Fibroblast of upper back skin (primary cell): ENCODE data around the gene U2AF2.

Experiments
- DNase-seq: peaks from one replicate; pipeline ENCODE4 v3.0.0-alpha.2; 2013

U2AF2 gene

DNA sequence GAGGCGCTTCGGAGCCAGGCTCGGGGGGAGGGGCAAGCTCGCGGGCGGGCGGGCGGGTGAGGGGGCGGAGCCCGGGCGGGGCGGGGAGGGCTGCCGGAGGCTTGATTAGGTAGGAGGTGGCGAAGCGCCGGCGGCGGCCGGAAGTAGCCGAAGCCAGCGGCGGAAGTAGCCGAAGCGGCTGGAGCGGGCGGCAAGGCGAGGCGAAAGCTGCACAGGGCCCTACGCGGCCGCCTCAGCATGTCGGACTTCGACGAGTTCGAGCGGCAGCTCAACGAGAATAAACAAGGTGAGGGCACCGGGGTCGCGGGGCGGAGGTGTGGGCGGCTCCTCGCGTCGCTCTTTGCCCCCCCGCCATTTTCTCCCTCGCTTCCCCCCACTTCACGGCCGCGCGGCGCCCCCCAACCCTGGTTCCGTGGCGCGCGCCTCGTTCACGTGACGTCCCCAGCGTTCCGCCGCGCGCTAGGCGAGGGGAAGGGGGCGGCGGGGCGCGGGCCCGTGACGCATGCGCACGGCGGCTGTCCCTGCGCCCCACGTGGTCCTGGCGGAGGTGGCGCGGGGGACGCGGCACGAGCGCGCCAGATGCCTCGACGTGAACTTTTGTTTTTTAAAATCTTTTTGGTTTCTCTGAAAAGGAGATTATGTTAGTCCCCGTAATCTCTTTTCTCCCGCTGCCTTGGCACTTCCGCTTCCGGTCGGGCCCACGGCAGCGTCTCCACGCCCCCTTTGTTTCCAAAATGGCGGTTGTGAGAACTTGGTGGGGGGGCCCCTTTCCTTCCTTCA lies at the start of gene U2AF2:
Gene U2AF2, plus strand, starts transcription at position 168 of the 780 bp plus-strand sequence. Its CDS starts 70 bp downstream, at position 238.
- DNase-seq: peak; percentile 91

DNA sequence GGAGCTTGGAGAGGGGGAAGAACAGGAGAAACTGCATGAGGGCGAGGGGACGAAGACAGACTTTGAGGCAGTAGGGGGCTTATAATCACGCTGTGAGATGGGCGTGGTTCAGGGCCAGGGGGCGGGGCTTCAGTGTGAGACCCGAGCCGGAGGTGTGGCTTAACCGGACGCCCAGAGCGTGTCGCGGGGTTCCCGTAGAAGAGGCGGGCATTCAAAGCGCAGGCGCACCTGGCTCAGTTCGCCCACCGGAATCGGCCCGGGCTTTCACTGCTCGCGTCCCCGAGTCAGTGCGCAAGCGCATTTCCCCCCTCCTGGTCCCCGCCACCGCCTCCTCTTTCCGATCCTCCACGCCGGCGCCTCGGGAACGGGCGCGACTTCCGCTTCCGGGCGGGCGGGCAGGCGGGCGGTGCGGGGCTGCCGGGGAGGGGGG lies 49.6 kb upstream of the U2AF2 start:
- peak; percentile 98 for DNase-seq

DNA sequence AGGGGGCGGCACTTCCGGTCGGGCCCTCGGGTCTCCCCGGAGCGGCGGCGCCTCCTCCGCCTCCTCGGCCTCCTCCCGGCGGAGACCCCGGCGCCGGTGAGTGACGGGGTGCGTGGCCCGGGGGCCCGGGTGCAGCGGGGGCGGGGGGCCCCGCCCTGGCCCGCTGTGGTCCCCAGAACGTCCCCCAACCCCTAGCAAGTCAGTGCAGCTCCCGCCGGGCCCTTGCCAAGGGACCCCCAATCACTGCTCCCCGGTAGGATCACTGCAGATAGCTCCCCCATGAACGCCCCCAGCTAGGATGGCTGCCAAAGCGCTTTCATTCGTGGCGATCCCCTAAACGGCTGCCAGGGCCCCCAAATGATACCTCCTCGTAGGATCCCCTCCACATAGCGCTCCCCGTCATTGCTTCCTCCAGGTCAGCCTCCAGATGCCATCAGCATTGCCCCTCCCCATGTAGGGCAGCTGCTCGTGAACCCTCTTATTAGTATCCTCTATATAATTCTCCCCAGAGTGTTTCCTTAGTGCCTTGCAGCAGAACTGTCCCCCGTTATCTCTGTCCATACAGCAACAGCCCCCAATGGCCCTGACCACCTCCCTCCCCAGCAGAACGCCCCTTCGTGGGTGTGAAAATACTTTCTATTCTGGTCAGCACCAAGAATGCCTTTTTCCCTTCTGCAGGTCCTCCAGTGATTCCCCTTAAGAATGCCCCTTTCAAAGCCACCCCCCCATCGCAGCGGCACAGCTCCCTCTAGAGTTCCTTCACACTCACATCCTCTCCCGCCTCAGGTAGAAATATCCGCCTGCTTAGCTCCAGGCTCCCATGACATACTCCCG lies 49.0 kb upstream of the U2AF2 start, which contains the start of gene ZNF865:
Gene ZNF865, plus strand, starts transcription at position 11 of the 834 bp plus-strand sequence. CDS start 7,972 bp downstream, outside the sequence.
- peak; percentile 85 for DNase-seq

DNA sequence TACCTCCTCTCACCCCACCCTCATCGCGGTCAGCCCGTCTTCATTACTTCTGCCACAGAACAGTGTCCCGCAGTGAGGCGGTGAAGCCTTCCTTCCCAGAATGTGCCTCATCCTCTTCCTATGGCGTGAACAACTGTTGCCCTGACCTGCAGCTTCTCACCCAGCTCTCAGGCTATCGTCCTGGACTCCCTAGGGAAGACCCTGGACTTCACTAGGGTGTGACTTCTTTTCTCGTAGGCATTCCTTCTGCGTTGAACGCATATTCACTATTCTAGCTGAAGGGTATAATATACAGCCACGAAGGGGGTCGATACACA lies 48.4 kb upstream of the U2AF2 start:
- DNase-seq: no peak

DNA sequence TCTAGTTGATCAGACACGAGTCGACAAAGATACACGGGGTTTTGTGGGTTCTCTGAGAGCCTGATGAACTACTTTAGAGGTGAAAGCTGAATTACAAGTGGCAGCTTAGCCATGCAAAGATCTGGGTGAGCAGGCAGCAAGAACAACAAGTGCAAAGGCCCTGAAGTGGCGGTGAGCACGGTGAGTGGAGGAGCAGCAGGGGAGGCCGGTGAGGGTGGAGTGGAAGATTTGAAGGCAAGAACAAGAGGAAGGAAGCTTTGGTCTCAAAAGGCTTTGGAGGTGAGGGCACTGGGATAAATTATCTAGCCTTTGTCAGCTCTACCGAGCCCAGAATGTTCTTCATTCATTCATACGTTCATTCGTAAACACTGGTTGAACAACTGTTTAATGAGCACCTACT lies 48.0 kb upstream of the U2AF2 start:
- DNase-seq: no peak

DNA sequence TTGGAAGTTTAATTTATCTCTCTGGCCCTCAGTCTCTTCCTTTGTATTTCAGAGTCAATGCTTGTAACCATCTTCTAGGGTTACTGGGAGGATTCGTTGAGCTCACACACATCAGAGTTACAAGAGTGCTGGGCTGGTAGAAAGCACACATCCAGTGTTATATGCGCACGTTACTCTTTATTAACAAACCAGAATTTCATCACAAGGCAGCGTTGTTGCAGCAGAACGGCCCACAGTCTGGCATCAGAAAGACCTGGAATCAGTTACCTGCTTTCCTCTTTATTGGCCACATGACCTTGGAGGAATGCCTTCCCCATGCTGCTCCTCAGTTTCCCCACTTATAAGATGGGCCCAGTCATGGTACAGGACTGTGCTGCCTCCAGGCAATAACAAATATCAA lies 45.5 kb upstream of the U2AF2 start:
- DNase-seq: no peak

DNA sequence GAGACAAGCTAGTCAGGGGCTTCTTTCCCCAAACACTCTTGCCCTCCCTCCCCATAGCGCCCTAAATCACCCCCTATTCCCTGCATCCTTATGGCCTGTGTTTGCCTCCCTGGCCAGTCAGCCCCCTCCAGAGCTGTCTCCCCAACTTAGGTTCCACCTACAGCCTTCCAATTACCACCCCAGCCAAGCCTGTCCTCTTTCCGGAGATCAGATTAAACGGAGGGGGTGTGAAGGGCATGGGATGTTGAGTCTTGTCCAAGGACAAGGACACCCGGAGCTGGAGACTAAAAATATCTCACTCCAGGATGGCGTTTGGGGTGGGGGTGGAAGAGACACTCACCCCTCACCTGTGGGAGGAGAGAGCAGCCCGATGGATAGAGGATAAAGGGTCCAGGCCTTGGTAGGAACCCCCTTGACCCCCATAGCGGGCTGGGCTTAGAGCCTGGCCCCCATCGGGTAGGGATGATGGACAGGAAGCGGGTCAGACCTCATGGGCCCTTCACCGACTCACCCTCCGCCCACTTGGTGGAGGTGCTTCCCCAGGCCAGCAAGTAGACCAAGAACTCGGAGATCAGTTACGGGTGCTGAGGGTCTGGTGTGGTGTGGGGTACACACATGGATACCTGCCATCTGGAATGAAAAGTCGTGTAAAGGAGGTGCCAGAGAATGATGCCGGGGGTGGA lies 43.4 kb upstream of the U2AF2 start:
- DNase-seq: no peak

DNA sequence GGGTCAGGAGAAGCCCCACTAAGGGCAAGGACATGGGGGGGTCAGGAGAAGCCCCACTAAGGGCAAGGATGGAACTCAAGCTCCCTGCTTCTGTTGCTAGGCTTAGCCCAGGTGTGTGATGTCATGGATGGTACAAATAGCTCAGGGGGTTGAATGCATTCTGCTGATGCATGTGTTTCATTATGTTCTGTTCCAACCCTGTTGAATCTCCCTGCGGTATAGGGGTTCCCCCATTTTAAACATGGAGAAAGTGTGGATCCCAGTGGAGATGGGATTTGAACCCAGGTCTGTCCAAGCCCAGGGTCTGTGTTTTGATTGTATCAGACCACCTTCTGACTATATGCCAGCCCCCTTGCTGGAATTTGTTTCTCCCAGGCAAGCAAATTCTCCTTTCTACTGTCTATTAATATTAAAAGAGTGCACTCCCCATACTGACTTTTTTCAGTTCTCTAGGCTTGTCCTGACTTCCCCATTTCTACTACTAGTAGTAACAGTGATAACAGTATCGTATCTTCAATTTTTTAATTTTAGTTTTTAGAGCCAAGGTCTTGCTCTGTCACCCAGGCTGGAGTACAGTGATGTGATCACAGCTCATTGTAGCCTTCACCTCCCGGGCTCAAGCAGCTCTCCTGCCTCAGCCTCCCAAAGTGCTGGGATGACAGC lies 42.7 kb upstream of the U2AF2 start:
- DNase-seq: no peak

DNA sequence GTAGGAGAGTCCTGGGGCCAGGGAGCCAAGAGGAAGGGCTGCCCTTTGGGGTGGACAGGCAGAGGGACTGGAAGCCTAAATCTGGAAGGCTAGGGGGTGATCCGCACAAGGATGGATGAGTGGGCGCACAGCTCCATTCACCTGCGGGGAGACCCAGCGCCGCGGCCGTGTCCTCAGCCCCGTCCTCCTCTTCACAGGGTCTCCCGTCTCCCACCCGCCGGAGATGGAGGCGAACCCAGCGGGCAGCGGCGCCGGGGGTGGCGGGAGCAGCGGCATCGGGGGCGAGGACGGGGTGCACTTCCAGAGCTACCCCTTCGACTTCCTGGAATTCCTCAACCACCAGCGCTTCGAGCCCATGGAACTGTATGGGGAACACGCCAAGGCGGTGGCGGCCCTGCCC lies 41.4 kb upstream of the U2AF2 start:
- no peak for DNase-seq

DNA sequence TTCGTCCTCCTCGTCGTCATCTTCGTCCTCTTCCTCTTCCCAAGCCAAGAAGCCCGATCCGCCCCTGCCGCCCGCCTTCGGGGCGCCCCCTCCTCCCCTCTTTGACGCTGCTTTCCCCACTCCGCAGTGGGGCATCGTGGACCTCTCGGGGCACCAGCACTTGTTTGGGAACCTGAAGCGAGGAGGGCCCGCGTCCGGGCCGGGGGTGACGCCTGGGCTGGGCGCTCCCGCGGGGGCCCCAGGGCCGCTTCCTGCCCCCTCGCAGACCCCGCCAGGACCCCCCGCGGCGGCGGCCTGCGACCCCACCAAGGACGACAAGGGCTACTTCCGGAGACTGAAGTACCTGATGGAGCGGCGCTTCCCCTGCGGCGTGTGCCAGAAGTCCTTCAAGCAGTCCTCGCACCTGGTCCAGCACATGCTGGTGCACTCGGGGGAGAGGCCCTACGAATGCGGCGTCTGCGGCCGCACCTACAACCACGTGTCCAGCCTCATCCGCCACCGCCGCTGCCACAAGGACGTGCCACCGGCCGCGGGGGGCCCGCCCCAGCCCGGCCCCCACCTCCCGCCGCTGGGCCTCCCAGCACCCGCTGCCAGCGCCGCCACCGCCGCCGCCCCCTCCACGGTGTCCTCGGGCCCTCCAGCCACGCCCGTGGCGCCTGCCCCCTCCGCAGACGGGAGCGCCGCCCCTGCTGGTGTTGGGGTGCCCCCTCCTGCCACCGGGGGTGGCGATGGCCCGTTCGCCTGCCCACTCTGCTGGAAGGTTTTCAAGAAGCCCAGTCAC lies 40.7 kb upstream of the U2AF2 start:
- no peak for DNase-seq

DNA sequence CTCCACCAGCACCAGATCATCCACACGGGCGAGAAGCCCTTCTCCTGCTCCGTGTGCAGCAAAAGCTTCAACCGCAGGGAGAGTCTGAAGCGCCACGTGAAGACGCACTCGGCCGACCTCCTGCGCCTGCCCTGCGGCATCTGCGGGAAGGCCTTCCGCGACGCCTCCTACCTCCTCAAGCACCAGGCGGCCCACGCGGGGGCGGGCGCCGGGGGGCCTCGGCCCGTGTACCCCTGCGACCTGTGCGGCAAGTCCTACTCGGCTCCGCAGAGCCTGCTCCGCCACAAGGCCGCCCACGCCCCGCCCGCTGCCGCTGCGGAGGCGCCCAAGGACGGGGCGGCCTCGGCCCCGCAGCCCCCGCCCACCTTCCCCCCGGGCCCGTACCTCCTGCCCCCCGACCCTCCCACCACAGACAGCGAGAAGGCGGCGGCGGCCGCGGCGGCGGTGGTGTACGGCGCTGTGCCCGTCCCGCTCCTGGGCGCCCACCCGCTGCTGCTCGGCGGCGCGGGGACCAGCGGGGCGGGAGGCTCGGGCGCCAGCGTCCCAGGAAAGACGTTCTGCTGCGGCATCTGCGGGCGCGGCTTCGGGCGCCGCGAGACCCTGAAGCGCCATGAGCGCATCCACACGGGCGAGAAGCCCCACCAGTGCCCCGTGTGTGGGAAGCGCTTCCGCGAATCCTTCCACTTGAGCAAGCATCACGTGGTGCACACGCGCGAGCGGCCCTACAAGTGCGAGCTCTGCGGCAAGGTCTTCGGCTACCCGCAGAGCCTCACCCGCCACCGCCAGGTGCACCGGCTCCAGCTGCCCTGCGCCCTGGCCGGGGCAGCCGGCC lies 39.9 kb upstream of the U2AF2 start:
- no peak for DNase-seq

DNA sequence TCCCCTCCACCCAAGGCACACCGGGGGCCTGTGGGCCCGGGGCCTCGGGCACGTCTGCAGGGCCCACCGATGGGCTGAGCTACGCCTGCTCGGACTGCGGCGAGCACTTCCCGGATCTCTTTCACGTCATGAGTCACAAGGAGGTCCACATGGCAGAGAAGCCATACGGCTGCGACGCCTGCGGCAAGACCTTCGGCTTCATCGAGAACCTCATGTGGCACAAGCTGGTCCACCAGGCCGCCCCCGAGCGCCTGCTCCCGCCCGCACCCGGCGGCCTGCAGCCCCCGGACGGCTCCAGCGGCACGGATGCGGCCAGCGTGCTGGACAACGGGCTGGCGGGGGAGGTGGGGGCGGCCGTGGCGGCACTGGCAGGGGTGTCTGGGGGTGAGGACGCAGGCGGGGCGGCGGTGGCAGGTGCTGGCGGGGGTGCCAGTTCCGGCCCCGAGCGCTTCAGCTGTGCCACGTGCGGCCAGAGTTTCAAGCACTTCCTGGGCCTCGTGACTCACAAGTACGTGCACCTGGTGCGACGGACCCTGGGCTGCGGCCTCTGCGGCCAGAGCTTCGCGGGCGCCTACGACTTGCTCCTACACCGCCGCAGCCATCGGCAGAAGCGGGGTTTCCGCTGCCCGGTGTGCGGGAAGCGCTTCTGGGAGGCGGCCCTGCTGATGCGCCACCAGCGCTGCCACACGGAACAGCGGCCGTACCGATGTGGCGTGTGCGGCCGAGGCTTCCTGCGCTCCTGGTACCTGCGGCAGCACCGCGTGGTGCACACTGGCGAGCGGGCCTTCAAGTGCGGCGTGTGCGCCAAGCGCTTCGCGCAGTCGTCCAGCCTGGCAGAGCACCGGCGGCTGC lies 39.1 kb upstream of the U2AF2 start:
- no peak for DNase-seq

DNA sequence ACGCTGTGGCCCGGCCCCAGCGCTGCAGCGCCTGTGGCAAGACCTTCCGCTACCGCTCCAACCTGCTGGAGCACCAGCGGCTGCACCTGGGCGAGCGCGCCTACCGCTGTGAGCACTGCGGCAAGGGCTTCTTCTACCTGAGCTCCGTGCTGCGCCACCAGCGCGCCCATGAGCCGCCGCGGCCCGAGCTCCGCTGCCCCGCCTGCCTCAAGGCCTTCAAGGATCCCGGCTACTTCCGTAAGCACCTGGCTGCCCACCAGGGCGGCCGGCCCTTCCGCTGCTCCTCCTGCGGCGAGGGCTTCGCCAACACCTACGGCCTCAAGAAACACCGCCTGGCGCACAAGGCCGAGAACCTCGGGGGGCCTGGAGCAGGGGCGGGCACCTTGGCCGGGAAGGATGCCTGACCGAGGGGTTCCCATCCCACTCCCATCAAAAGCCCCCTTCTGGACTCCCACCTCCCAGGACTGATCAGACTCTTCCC lies 38.4 kb upstream of the U2AF2 start:
- DNase-seq: no peak

DNA sequence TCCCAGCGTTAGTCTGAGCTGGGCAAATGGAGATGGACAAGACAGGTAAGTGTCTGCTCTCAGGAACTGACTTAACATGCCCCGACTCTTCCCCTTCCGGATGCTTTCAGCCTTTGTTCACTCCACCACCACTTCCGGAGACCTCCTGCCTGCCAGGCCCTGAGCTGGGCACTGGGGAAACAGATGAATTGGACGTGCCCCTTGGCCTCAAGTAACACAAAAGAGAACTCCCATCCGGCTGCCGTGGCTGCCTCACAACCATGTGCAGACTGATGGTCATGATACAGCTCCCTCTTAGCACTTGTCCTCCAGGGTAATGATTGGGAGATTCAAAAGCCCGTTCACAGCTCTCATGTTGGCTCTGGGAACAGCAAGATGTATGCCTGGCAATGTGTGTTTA lies 37.4 kb upstream of the U2AF2 start:
- no peak for DNase-seq

DNA sequence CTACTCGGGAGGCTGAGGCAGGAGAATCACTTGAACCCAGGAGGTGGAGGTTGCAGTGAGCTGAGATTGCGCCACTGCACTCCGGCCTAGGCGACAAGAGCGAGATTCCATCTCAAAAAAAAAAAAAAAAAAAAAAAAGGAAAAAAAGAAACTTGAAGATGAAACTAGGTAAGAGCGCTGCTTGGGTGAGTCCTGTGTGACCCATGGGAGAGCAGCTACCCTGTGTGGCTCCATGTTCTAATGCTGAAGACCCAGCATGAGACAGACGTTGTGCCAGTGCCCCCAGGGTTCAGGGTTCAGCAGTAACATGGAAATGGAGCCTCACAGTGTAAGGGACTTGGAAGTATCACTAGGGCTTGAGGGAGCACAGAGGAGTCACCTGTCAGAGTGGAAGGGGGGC lies 36.4 kb upstream of the U2AF2 start:
- DNase-seq: no peak

DNA sequence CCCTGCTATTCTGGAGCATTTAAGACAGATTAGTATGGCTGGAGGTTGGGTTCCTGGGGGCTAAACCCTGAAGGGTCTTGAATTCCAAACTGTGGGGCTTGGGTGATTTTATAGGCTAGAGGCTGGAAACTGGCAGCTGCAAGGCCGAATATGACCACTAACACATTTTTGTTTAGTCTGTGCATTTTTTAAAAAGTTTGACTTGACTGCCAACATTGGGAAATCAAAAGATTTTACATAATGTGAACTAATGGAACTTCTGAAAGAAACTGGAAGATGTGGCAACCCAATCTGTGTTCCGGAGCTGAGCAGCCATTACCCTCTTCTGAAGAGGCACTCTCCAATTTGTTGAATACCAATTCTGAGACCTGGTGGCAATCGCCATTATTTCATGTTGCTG lies 35.5 kb upstream of the U2AF2 start:
- peak; percentile 21 for DNase-seq

DNA sequence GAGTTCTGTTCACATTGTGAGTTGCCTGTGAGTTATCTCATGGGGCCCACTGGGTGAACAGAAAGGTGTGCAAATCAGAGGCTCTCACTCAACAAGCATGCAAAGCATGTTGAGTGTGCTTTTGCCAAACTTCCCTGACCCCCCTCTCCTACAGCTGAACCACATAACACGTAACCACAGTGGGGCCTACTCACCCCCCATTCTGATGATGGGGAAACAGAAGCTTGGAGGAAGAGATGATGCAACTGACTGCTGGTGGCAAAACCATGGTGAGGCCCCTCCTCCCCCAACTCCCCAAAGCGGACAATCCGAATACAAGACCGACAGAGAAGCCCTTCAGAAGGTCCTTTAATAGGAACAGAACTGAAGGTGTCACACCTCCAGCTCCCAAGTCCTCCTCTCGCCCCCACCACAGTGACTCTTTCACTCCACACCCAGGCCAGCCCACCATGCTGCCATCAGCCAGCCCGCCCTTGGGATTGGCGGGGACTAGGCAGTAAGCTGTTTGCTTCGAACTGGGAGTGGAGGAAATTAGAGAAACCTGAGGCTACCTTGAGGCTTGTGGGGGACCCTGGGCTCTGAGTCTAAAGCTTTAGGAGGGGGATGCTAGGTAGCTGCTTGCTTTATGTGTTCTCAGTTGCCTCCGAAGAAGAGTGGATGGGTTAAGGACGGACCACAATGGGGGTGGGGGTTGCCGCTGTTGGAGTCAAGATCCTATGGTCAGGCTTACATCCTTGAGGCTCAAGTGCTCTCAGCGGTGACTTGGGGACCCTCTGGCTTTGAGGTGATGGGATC lies 34.2 kb upstream of the U2AF2 start:
- peak; percentile 88 for DNase-seq

DNA sequence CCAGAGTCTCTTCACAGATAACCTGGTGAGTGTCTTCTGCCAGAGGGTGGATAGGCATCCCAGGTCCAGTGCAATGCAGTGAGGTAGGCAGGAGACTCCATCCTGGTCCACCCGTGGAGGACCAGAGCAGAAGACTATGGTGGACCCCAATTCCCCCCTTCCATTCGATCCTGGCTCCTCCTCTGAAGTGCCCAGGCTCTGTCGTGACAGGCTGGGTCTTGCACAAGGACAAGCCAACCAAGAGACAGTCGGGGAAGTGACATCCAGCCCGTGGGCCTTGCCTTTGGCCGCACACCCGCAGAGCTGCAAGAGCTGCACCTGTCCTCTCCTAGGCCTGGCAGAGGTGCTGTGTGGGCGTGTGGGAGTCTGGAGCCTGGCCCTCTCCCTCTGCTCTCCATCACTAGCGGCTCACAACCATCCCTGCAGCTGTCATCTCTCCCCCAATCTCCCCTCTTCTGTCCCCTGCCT lies 33.6 kb upstream of the U2AF2 start:
- no peak for DNase-seq

DNA sequence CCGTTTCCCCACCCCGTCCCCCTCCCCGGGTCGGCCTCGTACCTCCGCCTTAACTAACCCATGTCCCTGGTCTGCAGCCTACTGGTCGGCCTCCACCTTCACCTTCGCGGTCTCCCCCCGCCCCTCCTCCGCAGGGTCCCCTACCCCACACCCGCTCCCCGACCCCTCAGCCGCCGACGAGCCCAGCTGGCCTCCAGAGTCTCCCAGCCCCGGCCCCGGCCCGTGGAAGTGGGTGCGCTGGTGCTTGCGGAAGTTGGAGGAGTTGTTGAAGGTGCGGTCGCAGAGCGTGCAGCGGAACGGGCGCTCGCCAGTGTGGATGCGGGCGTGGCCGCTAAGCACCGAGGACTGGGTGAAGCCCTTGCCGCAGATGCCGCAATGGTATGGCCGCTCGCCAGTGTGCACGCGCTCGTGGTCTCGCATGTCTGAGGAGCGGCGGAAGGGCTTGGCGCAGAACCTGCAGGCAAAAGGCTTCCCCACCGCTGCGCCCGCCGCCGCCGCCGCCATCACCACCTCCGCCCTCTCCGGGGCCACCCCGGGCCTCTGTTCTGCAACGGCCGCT lies 33.1 kb upstream of the U2AF2 start:
- DNase-seq: no peak
